ENCODE measurements around the gene KCNK4.
A peak's percentile ranks its signal among the peaks of the same experiment; 100 is the strongest.
"Not testable (repeated sequence)": the region's sequence is repeated elsewhere in the genome, so short reads cannot be mapped to it uniquely, and the experiment has no call there.

The KCNK4 gene

DNA sequence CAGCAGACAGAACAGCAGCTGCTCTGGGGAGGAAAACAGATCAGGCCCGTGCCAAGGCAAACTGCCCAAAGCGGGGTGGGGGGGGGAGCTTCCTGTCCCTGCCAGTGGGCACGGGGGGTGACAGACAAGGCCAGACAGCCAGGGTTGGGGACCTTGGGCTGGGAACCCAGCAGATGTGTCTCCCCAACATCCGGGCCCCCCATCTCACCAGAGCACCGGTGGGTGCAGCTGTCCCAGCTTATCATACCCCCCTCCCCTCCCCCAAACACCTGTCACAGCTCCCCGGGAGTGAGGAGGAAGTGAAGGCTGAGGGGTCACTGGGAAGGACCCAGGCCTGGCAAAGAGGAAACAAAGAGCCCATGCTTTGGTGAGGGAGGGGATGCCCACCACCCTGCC is 45.7 kb upstream of the KCNK4 start:
- peaks cover 44 to 58% of the 10 kb centered on the region in 2 experiments for H3K4me1 ChIP-seq (ENCODE audit: control insufficient read depth in 1 of 2, insufficient read depth in 1 of 2, low read depth in 1 of 2, low read length in 1 of 2)
- no peaks in the 10 kb centered on the region for H3K36me3 ChIP-seq
- peak overlapping the region; percentile 13 for H3K27ac ChIP-seq
- peaks cover 11% of the 10 kb centered on the region for H3K27me3 ChIP-seq
- H3K9me3 ChIP-seq: no peaks in the 10 kb centered on the region
- H3K4me3 ChIP-seq (ENCODE audit: low read depth in 1 of 2, low read length in 1 of 2): peak overlapping the region; percentile 55 to 85
- TF ChIP-seq, protein P1, sequence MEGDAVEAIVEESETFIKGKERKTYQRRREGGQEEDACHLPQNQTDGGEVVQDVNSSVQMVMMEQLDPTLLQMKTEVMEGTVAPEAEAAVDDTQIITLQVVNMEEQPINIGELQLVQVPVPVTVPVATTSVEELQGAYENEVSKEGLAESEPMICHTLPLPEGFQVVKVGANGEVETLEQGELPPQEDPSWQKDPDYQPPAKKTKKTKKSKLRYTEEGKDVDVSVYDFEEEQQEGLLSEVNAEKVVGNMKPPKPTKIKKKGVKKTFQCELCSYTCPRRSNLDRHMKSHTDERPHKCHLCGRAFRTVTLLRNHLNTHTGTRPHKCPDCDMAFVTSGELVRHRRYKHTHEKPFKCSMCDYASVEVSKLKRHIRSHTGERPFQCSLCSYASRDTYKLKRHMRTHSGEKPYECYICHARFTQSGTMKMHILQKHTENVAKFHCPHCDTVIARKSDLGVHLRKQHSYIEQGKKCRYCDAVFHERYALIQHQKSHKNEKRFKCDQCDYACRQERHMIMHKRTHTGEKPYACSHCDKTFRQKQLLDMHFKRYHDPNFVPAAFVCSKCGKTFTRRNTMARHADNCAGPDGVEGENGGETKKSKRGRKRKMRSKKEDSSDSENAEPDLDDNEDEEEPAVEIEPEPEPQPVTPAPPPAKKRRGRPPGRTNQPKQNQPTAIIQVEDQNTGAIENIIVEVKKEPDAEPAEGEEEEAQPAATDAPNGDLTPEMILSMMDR (IDR thresholded peaks at IDR 0.05): no peak

DNA sequence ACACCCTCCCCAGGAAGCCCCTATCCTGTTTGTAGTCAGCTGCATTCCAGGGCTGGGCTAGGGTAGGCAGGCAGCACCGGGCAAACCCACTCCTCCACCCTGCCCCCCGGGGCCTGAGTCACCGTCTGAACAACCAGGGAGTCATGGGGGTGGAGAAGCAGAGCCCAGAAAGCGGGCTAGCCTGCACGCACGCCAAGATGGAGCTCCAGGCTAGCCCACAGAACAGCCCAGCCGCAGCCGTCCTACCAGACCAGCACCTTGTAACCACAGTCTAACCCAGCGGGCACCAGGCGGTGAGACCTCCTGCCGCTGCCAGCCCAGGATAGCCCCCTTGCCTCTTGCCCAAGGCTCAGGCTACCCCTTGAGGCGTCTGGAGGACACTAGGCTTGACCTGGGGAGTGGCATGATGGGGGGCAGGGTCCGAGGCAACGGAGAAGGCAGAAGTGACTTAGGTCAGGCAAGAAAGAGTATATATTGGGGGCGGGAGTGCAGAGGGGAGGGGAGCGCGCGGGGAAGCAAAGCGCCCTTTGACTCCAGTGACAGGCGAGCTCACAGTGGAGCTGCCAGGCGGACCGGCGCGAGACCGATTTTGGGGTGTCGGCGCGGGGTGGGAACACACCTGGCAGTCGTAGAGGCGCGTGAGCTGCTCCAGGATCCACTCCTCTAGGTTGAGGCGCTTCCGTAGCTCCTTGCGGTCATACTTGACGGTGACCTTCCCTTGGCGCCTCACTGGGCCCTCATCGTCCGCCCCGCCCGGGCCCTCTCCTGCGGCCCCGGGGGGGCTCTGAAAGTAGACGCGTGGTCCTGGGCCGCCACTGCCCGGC is 45.1 kb upstream of the KCNK4 start:
- H3K27ac ChIP-seq: peak overlapping the region; percentile 13
- H3K4me3 ChIP-seq (ENCODE audit: low read depth in 1 of 2, low read length in 1 of 2): peak overlapping the region; percentile 55 to 85
- TF ChIP-seq, protein P1 (IDR thresholded peaks at IDR 0.05): no peak
- H3K36me3 ChIP-seq: no peaks in the 10 kb centered on the region
- H3K4me1 ChIP-seq (ENCODE audit: control insufficient read depth in 1 of 2, insufficient read depth in 1 of 2, low read depth in 1 of 2, low read length in 1 of 2): peaks cover 47 to 58% of the 10 kb centered on the region in 2 experiments
- no peaks in the 10 kb centered on the region for H3K9me3 ChIP-seq
- H3K27me3 ChIP-seq: peaks cover 16% of the 10 kb centered on the region

DNA sequence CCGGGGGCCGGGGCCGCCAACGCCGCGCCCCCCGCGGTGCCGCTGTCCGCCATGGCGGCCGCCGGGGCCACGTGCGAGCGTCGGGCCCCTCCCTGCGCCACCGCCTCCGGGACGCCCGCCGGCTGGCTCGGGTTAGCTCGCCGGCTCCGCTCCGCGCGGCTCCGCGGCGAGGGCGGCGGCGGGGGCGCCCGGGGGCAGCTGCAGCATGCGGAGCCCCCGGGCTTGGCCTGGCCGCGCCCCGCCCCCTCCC is 44.6 kb upstream of the KCNK4 start:
- H3K27ac ChIP-seq, H3K36me3 ChIP-seq, H3K9me3 ChIP-seq: not testable (repeated sequence)
- peaks cover 48 to 57% of the 10 kb centered on the region in 2 experiments for H3K4me1 ChIP-seq (ENCODE audit: control insufficient read depth in 1 of 2, insufficient read depth in 1 of 2, low read depth in 1 of 2, low read length in 1 of 2)
- peaks cover 16% of the 10 kb centered on the region for H3K27me3 ChIP-seq
- peak overlapping the region; percentile 76 to 85 for H3K4me3 ChIP-seq (ENCODE audit: low read depth in 1 of 2, low read length in 1 of 2)

DNA sequence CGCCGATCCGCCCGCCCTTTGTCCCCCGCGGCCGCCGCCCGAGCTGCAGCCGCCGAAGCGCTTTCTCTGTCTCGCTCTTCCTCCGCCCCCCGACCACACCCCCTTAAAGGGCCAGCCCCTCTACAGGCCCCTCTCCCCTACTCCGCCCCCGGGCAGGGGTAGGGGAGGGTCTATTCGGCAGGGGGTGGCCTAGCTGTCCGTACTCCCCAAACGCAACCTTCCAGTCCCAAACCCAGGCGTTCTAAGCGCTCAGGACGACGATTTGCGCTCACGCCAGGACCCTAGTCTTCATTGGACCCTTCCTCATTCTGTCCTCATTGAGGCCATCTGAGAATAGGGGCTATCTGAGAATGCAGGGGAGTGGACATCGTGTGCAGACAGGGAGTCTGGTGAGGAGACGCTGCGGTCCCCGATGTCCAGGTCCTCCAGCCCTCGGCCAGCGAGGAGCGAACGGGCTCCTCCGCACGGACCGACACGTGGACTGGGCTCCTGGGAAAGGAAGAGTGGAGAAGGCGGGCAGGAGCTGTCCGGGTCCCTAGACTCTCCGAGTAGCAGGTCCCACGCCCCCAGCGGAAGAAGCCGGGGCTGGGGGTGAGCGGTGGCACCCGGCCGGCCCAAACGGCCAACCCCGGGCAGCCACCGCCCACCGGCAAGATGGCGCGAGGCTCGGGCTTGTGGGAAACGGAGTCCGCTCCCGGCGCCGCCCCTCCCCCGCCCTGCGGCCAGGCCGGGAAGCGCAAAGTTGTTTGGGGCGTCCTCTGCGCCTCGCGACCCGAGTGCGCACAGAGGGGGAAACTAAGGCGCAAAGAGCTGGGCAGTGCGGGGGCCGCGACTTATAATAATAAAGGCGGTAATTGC is 44.0 kb upstream of the KCNK4 start, which contains the start of gene PPP1R14B:
TSS of gene PPP1R14B (minus strand) at position 73 of the 858 bp plus-strand sequence. CDS start 270 bp downstream, outside the sequence.
- H3K4me3 ChIP-seq (ENCODE audit: low read depth in 1 of 2, low read length in 1 of 2): peak within 1 kb of the TSS; percentile 76 to 85
- no peaks in the 10 kb centered on the region for H3K9me3 ChIP-seq
- peaks cover 50 to 57% of the 10 kb centered on the region in 2 experiments for H3K4me1 ChIP-seq (ENCODE audit: control insufficient read depth in 1 of 2, insufficient read depth in 1 of 2, low read depth in 1 of 2, low read length in 1 of 2)
- no peaks in the 10 kb centered on the region for H3K36me3 ChIP-seq
- TF ChIP-seq, protein P1 (IDR thresholded peaks at IDR 0.05): peak; percentile 41
- peak within 1 kb of the TSS; percentile 59 for H3K27ac ChIP-seq
- H3K27me3 ChIP-seq: peaks cover 16% of the 10 kb centered on the region

DNA sequence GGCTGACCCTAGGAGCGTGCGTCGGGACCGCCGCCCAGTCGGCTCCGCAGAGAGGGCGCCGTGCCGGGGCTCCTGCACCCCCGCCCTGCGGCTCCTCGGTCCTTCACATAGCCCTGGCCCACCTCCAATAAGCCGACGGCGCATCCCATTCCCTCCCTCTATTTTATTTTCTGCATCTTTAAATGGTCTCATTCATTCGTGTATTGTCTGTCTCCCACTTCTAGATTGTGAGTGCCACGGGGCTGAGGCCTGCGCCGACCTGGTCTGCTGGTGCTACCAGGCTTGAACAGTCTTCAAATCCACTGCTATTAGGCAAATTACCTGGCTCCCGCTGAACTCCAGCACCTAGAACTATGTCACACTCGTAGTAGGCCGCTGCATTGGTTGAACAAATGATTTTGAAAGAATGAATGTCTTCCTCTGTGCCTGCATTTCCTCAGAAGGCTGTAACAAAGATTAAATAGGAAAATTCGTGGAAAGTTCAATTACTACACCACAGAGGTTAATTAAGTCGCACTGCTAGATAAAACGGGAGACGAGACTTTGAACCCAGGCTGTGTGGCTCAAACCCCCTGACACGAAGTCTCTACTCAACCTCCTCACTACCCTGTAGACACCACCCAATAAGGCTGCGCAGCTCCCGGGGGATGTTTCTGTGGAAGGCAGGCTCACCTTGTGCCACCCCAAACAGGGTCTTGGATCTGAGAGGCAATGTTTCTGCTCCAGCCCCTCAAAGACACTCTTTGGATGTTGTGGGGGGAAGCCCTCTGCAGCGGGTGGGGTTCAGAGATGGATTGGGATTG is 43.2 kb upstream of the KCNK4 start:
- Histone ChIP-seq H3K27me3 (peaks cover 16% of the 10 kb centered on the region), H3K4me3 (ENCODE audit: low read depth in 1 of 2, low read length in 1 of 2) (peak overlapping the region; percentile 76 to 85), H3K27ac (no peak overlapping the region), H3K9me3 (no peaks in the 10 kb centered on the region), H3K36me3 (no peaks in the 10 kb centered on the region), H3K4me1 (ENCODE audit: control insufficient read depth in 1 of 2, insufficient read depth in 1 of 2, low read depth in 1 of 2, low read length in 1 of 2) (peaks cover 49 to 57% of the 10 kb centered on the region in 2 experiments)
- TF ChIP-seq, protein P1 (IDR thresholded peaks at IDR 0.05): no peak
